ENCODE data around the gene IGFBPL1.

Gene IGFBPL1

GRCh38 chr9:38373679-38374078 is 50.6 kb downstream of the IGFBPL1 start:
- ChIA-PET POLR2A (no interaction called here), CTCF (interaction anchor here (1.0 to 1.1 kb wide), 2 partner anchors 14 to 460 kb away, joined by 3 to 4 read pairs; no protein-coding TSS in a partner anchor)
- Histone ChIP-seq H3K4me3 (ENCODE audit: control insufficient read depth in 1 of 7, extremely low read depth in 1 of 7, insufficient read depth in 4 of 7, low read depth in 2 of 7, low read length in 6 of 7) (no peak overlapping the region), H3K27ac (ENCODE audit: insufficient read depth in 1 of 2, low read depth in 1 of 2, low read length in 2 of 2, poor library complexity in 1 of 2, severe bottlenecking in 2 of 2) (no peak overlapping the region), H3K4me1 (ENCODE audit: control extremely low read depth in 1 of 4, control insufficient read depth in 4 of 4, insufficient read depth in 4 of 4, low read length in 3 of 4) (no peaks in the 10 kb centered on the region), H3K9me3 (ENCODE audit: control extremely low read depth in 1 of 5, control insufficient read depth in 4 of 5, insufficient read depth in 2 of 5, low read depth in 1 of 5, low read length in 4 of 5) (no peaks in the 10 kb centered on the region), H3K36me3 (ENCODE audit: control insufficient read depth in 4 of 4, insufficient read depth in 4 of 4, low read length in 3 of 4) (no peaks in the 10 kb centered on the region), H3K27me3 (replicated peaks in 2 of 5; ENCODE audit: control insufficient read depth in 4 of 5, insufficient read depth in 5 of 5, low read length in 4 of 5) (no peaks in the 10 kb centered on the region)
- no CpG with 5 or more reads among the region's 3 CpGs for WGBS (ENCODE audit: insufficient coverage)
- DNase-seq = no peak

- Histone ChIP-seq H3K4me3 (ENCODE audit: control insufficient read depth in 1 of 7, extremely low read depth in 1 of 7, insufficient read depth in 4 of 7, low read depth in 2 of 7, low read length in 6 of 7) (no peak overlapping the region), H3K9me3 (ENCODE audit: control extremely low read depth in 1 of 5, control insufficient read depth in 4 of 5, insufficient read depth in 2 of 5, low read depth in 1 of 5, low read length in 4 of 5) (no peaks in the 10 kb centered on the region), H3K36me3 (ENCODE audit: control insufficient read depth in 4 of 4, insufficient read depth in 4 of 4, low read length in 3 of 4) (no peaks in the 10 kb centered on the region), H3K4me1 (ENCODE audit: control extremely low read depth in 1 of 4, control insufficient read depth in 4 of 4, insufficient read depth in 4 of 4, low read length in 3 of 4) (no peaks in the 10 kb centered on the region), H3K27ac (ENCODE audit: insufficient read depth in 1 of 2, low read depth in 1 of 2, low read length in 2 of 2, poor library complexity in 1 of 2, severe bottlenecking in 2 of 2) (no peak overlapping the region), H3K27me3 (replicated peaks in 2 of 5; ENCODE audit: control insufficient read depth in 4 of 5, insufficient read depth in 5 of 5, low read length in 4 of 5) (no peaks in the 10 kb centered on the region)
- 92% methylated on average over 5 of the region's 10 CpGs for WGBS (ENCODE audit: insufficient coverage)
- CTCF ChIA-PET = interaction anchor here (0.8 to 1.4 kb wide), 6 partner anchors 9 to 459 kb away, joined by 3 to 5 read pairs (median 3); no protein-coding TSS in a partner anchor
- POLR2A ChIA-PET = no interaction called here
- DNase-seq = no peak
Observed at GRCh38 chr9:38372762-38373619, 51.3 kb downstream of the IGFBPL1 start.

GRCh38 chr9:38371495-38371894 is 52.8 kb downstream of the IGFBPL1 start:
- POLR2A ChIA-PET = no interaction called here
- Histone ChIP-seq H3K9me3 (ENCODE audit: control extremely low read depth in 1 of 5, control insufficient read depth in 4 of 5, insufficient read depth in 2 of 5, low read depth in 1 of 5, low read length in 4 of 5) (no peaks in the 10 kb centered on the region), H3K4me1 (ENCODE audit: control extremely low read depth in 1 of 4, control insufficient read depth in 4 of 4, insufficient read depth in 4 of 4, low read length in 3 of 4) (no peaks in the 10 kb centered on the region), H3K27me3 (replicated peaks in 2 of 5; ENCODE audit: control insufficient read depth in 4 of 5, insufficient read depth in 5 of 5, low read length in 4 of 5) (no peaks in the 10 kb centered on the region), H3K36me3 (ENCODE audit: control insufficient read depth in 4 of 4, insufficient read depth in 4 of 4, low read length in 3 of 4) (no peaks in the 10 kb centered on the region), H3K27ac (ENCODE audit: insufficient read depth in 1 of 2, low read depth in 1 of 2, low read length in 2 of 2, poor library complexity in 1 of 2, severe bottlenecking in 2 of 2) (no peak overlapping the region), H3K4me3 (ENCODE audit: control insufficient read depth in 1 of 7, extremely low read depth in 1 of 7, insufficient read depth in 4 of 7, low read depth in 2 of 7, low read length in 6 of 7) (no peak overlapping the region)
- CTCF ChIA-PET = interaction anchor here (0.6 to 1.3 kb wide), 4 partner anchors 11 to 299 kb away, joined by 3 to 6 read pairs (median 3); no protein-coding TSS in a partner anchor
- peak; percentile 52 to 65 (median 62) for DNase-seq
- WGBS (ENCODE audit: insufficient coverage) = no CpG with 5 or more reads among the region's 2 CpGs

- Histone ChIP-seq H3K4me3 (ENCODE audit: control insufficient read depth in 1 of 7, extremely low read depth in 1 of 7, insufficient read depth in 4 of 7, low read depth in 2 of 7, low read length in 6 of 7) (no peak overlapping the region), H3K4me1 (ENCODE audit: control extremely low read depth in 1 of 4, control insufficient read depth in 4 of 4, insufficient read depth in 4 of 4, low read length in 3 of 4) (no peaks in the 10 kb centered on the region), H3K9me3 (ENCODE audit: control extremely low read depth in 1 of 5, control insufficient read depth in 4 of 5, insufficient read depth in 2 of 5, low read depth in 1 of 5, low read length in 4 of 5) (no peaks in the 10 kb centered on the region), H3K36me3 (ENCODE audit: control insufficient read depth in 4 of 4, insufficient read depth in 4 of 4, low read length in 3 of 4) (no peaks in the 10 kb centered on the region), H3K27me3 (replicated peaks in 2 of 5; ENCODE audit: control insufficient read depth in 4 of 5, insufficient read depth in 5 of 5, low read length in 4 of 5) (no peaks in the 10 kb centered on the region), H3K27ac (ENCODE audit: insufficient read depth in 1 of 2, low read depth in 1 of 2, low read length in 2 of 2, poor library complexity in 1 of 2, severe bottlenecking in 2 of 2) (no peak overlapping the region)
- WGBS (ENCODE audit: insufficient coverage) = 50% methylated on average over 2 of the region's 4 CpGs
- POLR2A ChIA-PET = no interaction called here
- CTCF ChIA-PET = interaction anchor here (1.0 to 1.7 kb wide), 5 partner anchors 18 to 63 kb away, joined by 3 to 7 read pairs (median 4); no protein-coding TSS in a partner anchor
- no peak for DNase-seq
Observed at GRCh38 chr9:38370176-38370575, 54.1 kb downstream of the IGFBPL1 start.

- H3K27me3 ChIP-seq (replicated peaks in 2 of 5; ENCODE audit: control insufficient read depth in 4 of 5, insufficient read depth in 5 of 5, low read length in 4 of 5) = no peaks in the 10 kb centered on the region
- H3K36me3 ChIP-seq (ENCODE audit: control insufficient read depth in 4 of 4, insufficient read depth in 4 of 4, low read length in 3 of 4) = no peaks in the 10 kb centered on the region
- POLR2A ChIA-PET = no interaction called here
- H3K27ac ChIP-seq (ENCODE audit: insufficient read depth in 1 of 2, low read depth in 1 of 2, low read length in 2 of 2, poor library complexity in 1 of 2, severe bottlenecking in 2 of 2) = no peak overlapping the region
- no peak overlapping the region for H3K4me3 ChIP-seq (ENCODE audit: control insufficient read depth in 1 of 7, extremely low read depth in 1 of 7, insufficient read depth in 4 of 7, low read depth in 2 of 7, low read length in 6 of 7)
- H3K4me1 ChIP-seq (ENCODE audit: control extremely low read depth in 1 of 4, control insufficient read depth in 4 of 4, insufficient read depth in 4 of 4, low read length in 3 of 4) = no peaks in the 10 kb centered on the region
- DNase-seq = no peak
- CTCF ChIA-PET = interaction anchor here (1.1 kb wide), 1 partner anchor 455 kb away, joined by 4 read pairs; no protein-coding TSS in a partner anchor
- WGBS (ENCODE audit: insufficient coverage) = no CpG with 5 or more reads among the region's 2 CpGs
- no peaks in the 10 kb centered on the region for H3K9me3 ChIP-seq (ENCODE audit: control extremely low read depth in 1 of 5, control insufficient read depth in 4 of 5, insufficient read depth in 2 of 5, low read depth in 1 of 5, low read length in 4 of 5)
Observed at GRCh38 chr9:38368731-38369130, 55.5 kb downstream of the IGFBPL1 start.

- CTCF ChIA-PET = no interaction called here
- H3K27ac ChIP-seq (ENCODE audit: insufficient read depth in 1 of 2, low read depth in 1 of 2, low read length in 2 of 2, poor library complexity in 1 of 2, severe bottlenecking in 2 of 2) = no peak overlapping the region
- H3K4me3 ChIP-seq (ENCODE audit: control insufficient read depth in 1 of 7, extremely low read depth in 1 of 7, insufficient read depth in 4 of 7, low read depth in 2 of 7, low read length in 6 of 7) = no peak overlapping the region
- H3K4me1 ChIP-seq (ENCODE audit: control extremely low read depth in 1 of 4, control insufficient read depth in 4 of 4, insufficient read depth in 4 of 4, low read length in 3 of 4) = peaks cover 0 to 4% (median 3%) of the 10 kb centered on the region in 4 experiments
- no peak for DNase-seq
- no peaks in the 10 kb centered on the region for H3K36me3 ChIP-seq (ENCODE audit: control insufficient read depth in 4 of 4, insufficient read depth in 4 of 4, low read length in 3 of 4)
- H3K27me3 ChIP-seq (replicated peaks in 2 of 5; ENCODE audit: control insufficient read depth in 4 of 5, insufficient read depth in 5 of 5, low read length in 4 of 5) = no peaks in the 10 kb centered on the region
- no peaks in the 10 kb centered on the region for H3K9me3 ChIP-seq (ENCODE audit: control extremely low read depth in 1 of 5, control insufficient read depth in 4 of 5, insufficient read depth in 2 of 5, low read depth in 1 of 5, low read length in 4 of 5)
- POLR2A ChIA-PET = interaction anchor here (0.6 kb wide), 1 partner anchor 186 kb away, joined by 3 read pairs; no protein-coding TSS in a partner anchor
Observed at GRCh38 chr9:38367898-38368297, 56.4 kb downstream of the IGFBPL1 start.

GRCh38 chr9:38363589-38363925 is 60.7 kb downstream of the IGFBPL1 start:
- DNase-seq = no peak
- CTCF ChIA-PET = interaction anchor here (0.7 to 2.6 kb wide), 12 partner anchors 9 to 460 kb away, joined by 3 to 8 read pairs (median 4); no protein-coding TSS in a partner anchor

More at GRCh38 chr9:38363589-38363925, 60.7 kb downstream of the IGFBPL1 start:
- Histone ChIP-seq H3K27ac (ENCODE audit: insufficient read depth in 1 of 2, low read depth in 1 of 2, low read length in 2 of 2, poor library complexity in 1 of 2, severe bottlenecking in 2 of 2) (no peak overlapping the region), H3K27me3 (replicated peaks in 2 of 5; ENCODE audit: control insufficient read depth in 4 of 5, insufficient read depth in 5 of 5, low read length in 4 of 5) (no peaks in the 10 kb centered on the region), H3K36me3 (ENCODE audit: control insufficient read depth in 4 of 4, insufficient read depth in 4 of 4, low read length in 3 of 4) (no peaks in the 10 kb centered on the region), H3K9me3 (ENCODE audit: control extremely low read depth in 1 of 5, control insufficient read depth in 4 of 5, insufficient read depth in 2 of 5, low read depth in 1 of 5, low read length in 4 of 5) (no peaks in the 10 kb centered on the region), H3K4me3 (ENCODE audit: control insufficient read depth in 1 of 7, extremely low read depth in 1 of 7, insufficient read depth in 4 of 7, low read depth in 2 of 7, low read length in 6 of 7) (no peak overlapping the region), H3K4me1 (ENCODE audit: control extremely low read depth in 1 of 4, control insufficient read depth in 4 of 4, insufficient read depth in 4 of 4, low read length in 3 of 4) (peaks cover 0 to 16% (median 6%) of the 10 kb centered on the region in 4 experiments)
- WGBS (ENCODE audit: insufficient coverage) = 82% methylated on average over 5 of the region's 5 CpGs
- POLR2A ChIA-PET = no interaction called here

All from common myeloid progenitor, CD34-positive (primary cell).